K562 (cell line): Measurements from ENCODE around the gene KRTAP22-1. TPM values are rescaled to one million over a fixed set of nuclear protein-coding genes. Genes with fewer than 3 reads are reported as not detected.

Source experiments
- BCOR ChIP-seq: fragments of 450-650 bp; IDR thresholded peaks from 2 replicates; pipeline ENCODE4 v1.6.1; 2016
- CSDE1 ChIP-seq, 2 experiments: fragments of 450-650 bp; IDR thresholded peaks; 2 replicates each; pipeline ENCODE4 v1.6.1; 2016; ENCODE audit warnings: mild to moderate bottlenecking in 1 of 2
- EP400 ChIP-seq: fragments of 450-650 bp; IDR thresholded peaks from 2 replicates; pipeline ENCODE4 v1.6.1; 2017; ENCODE audit warnings: antibody characterized with exemption, mild to moderate bottlenecking, moderate library complexity
- FOXA3 ChIP-seq, 2 experiments: fragments of 450-650 bp in 1 of 2; sonication (generic) in 1 of 2; formaldehyde crosslinking; IDR thresholded peaks in 1 of 2; conservative IDR thresholded peaks in 1 of 2; 2 replicates each; pipeline versions ENCODE4 v1.4.0 to v1.8.0; 2020 to 2022; ENCODE audit warnings: mild to moderate bottlenecking in 2 of 2, missing genetic modification reagents in 1 of 2
- FOXJ2 ChIP-seq: fragments of 200-800 bp; sonication (Bioruptor generic); IDR thresholded peaks from 2 replicates; pipeline ENCODE4 v1.6.1; 2016; ENCODE audit warnings: missing genetic modification characterization, missing compliant biosample characterization
- HDAC2 ChIP-seq: fragments of 450-650 bp; IDR thresholded peaks from 2 replicates; pipeline ENCODE4 v1.6.1; 2016; ENCODE audit warnings: mild to moderate bottlenecking
- RBBP5 ChIP-seq: fragments of 200-600 bp; sonication (generic); IDR thresholded peaks from 2 replicates; pipeline ENCODE4 v1.6.1; 2012; ENCODE audit warnings: borderline replicate concordance, mild to moderate bottlenecking, low read length, control low read depth, inconsistent platforms; ENCODE audit not compliant: insufficient read depth, poor library complexity, severe bottlenecking
- ZNF347 ChIP-seq: fragments of 450-650 bp; formaldehyde crosslinking; IDR thresholded peaks from 2 replicates; pipeline ENCODE4 v1.4.0; 2020; ENCODE audit warnings: low read depth, mild to moderate bottlenecking, moderate library complexity
- polyA plus RNA-seq, 8 experiments: library from polyadenylated mRNA; depleted of rRNA in 4 of 8; stranded (reverse) in 5 of 8; unstranded in 3 of 8; fragments of >200 nt; fragmentation: Nextera tagmentation in 2 of 8; fragmentation: Illumina TruSeq in 1 of 8; extraction: Ambion mirVana in 2 of 8; extraction: Trizol in 1 of 8; gene quantifications; 2 replicates each; pipeline versions ENCODE4 v1.2.1 to v1.2.3, GENCODE V29; 2011 to 2014; ENCODE audit warnings: inconsistent platforms in 1 of 8, missing spikeins in 1 of 8
- total RNA-seq, 7 experiments: library from RNA; depleted of rRNA in 6 of 7; stranded (reverse); fragments of >200 nt in 6 of 7; fragmentation: Illumina TruSeq in 2 of 7; extraction: Trizol in 2 of 7; gene quantifications; 2 replicates each; pipeline versions ENCODE4 v1.2.1 to v1.2.3, GENCODE V29; 2011 to 2021; ENCODE audit warnings: low replicate concordance in 1 of 7
- TF ChIP-seq, protein P1 (sequence below): fragments of 450-650 bp; IDR thresholded peaks from 2 replicates; pipeline ENCODE4 v1.6.1; 2016; ENCODE audit warnings: low read depth
- TF ChIP-seq, protein P2 (sequence below): fragments of 450-650 bp; IDR thresholded peaks from 2 replicates; pipeline ENCODE4 v1.6.1; 2017; ENCODE audit warnings: antibody characterized with exemption, mild to moderate bottlenecking

The KRTAP22-1 gene
- total and polyA plus RNA-seq, 9 of the 15 experiments (the other 6 are each of a cell fraction or from before 2014, with no cell fraction given), result not detected

DNA sequence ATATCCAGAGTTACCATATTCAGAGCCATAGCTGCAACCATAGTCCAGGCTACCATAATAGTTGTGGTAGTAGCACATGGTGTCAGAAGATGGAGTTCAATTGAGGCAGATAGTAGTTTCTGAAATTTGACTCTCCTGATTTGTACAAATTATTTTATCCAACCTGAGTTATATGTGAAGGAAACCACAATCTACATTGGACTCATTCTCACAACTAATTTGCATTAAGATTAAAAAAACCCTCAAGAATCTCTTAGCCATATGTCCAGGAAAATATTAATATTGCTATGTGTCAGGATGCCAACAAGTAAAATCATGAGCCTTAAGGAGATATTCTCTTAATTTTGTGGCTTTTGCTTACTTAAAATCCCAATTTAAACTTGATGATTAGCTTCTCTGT lies 10.6 kb upstream of the KRTAP22-1 start, which contains the start of gene KRTAP22-2 (continued):
- TF ChIP-seq, protein P1, sequence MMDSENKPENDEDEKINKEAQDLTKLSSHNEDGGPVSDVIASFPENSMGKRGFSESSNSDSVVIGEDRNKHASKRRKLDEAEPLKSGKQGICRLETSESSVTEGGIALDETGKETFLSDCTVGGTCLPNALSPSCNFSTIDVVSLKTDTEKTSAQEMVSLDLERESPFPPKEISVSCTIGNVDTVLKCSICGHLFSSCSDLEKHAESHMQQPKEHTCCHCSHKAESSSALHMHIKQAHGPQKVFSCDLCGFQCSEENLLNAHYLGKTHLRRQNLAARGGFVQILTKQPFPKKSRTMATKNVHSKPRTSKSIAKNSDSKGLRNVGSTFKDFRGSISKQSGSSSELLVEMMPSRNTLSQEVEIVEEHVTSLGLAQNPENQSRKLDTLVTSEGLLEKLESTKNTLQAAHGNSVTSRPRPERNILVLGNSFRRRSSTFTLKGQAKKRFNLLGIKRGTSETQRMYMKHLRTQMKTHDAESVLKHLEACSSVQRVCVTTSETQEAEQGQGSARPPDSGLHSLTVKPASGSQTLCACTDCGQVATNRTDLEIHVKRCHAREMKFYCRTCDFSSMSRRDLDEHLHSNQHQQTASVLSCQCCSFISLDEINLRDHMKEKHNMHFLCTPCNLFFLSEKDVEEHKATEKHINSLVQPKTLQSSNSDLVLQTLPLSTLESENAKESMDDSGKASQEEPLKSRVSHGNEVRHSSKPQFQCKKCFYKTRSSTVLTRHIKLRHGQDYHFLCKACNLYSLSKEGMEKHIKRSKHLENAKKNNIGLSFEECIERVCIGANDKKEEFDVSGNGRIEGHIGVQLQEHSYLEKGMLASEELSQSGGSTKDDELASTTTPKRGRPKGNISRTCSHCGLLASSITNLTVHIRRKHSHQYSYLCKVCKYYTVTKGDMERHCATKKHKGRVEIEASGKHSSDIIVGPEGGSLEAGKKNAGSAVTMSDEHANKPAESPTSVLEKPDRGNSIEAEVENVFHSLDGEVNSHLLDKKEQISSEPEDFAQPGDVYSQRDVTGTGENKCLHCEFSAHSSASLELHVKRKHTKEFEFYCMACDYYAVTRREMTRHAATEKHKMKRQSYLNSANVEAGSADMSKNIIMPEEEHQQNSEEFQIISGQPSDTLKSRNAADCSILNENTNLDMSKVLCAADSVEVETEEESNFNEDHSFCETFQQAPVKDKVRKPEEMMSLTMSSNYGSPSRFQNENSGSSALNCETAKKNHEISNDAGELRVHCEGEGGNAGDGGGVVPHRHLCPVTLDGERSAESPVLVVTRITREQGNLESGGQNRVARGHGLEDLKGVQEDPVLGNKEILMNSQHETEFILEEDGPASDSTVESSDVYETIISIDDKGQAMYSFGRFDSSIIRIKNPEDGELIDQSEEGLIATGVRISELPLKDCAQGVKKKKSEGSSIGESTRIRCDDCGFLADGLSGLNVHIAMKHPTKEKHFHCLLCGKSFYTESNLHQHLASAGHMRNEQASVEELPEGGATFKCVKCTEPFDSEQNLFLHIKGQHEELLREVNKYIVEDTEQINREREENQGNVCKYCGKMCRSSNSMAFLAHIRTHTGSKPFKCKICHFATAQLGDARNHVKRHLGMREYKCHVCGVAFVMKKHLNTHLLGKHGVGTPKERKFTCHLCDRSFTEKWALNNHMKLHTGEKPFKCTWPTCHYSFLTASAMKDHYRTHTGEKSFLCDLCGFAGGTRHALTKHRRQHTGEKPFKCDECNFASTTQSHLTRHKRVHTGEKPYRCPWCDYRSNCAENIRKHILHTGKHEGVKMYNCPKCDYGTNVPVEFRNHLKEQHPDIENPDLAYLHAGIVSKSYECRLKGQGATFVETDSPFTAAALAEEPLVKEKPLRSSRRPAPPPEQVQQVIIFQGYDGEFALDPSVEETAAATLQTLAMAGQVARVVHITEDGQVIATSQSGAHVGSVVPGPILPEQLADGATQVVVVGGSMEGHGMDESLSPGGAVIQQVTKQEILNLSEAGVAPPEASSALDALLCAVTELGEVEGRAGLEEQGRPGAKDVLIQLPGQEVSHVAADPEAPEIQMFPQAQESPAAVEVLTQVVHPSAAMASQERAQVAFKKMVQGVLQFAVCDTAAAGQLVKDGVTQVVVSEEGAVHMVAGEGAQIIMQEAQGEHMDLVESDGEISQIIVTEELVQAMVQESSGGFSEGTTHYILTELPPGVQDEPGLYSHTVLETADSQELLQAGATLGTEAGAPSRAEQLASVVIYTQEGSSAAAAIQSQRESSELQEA, result no peak
- TF ChIP-seq, protein P2, sequence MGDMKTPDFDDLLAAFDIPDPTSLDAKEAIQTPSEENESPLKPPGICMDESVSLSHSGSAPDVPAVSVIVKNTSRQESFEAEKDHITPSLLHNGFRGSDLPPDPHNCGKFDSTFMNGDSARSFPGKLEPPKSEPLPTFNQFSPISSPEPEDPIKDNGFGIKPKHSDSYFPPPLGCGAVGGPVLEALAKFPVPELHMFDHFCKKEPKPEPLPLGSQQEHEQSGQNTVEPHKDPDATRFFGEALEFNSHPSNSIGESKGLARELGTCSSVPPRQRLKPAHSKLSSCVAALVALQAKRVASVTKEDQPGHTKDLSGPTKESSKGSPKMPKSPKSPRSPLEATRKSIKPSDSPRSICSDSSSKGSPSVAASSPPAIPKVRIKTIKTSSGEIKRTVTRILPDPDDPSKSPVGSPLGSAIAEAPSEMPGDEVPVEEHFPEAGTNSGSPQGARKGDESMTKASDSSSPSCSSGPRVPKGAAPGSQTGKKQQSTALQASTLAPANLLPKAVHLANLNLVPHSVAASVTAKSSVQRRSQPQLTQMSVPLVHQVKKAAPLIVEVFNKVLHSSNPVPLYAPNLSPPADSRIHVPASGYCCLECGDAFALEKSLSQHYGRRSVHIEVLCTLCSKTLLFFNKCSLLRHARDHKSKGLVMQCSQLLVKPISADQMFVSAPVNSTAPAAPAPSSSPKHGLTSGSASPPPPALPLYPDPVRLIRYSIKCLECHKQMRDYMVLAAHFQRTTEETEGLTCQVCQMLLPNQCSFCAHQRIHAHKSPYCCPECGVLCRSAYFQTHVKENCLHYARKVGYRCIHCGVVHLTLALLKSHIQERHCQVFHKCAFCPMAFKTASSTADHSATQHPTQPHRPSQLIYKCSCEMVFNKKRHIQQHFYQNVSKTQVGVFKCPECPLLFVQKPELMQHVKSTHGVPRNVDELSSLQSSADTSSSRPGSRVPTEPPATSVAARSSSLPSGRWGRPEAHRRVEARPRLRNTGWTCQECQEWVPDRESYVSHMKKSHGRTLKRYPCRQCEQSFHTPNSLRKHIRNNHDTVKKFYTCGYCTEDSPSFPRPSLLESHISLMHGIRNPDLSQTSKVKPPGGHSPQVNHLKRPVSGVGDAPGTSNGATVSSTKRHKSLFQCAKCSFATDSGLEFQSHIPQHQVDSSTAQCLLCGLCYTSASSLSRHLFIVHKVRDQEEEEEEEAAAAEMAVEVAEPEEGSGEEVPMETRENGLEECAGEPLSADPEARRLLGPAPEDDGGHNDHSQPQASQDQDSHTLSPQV, result no peak
- no peak for TF ChIP-seq EP400
- TF ChIP-seq ZNF347, result no peak
- no peak for TF ChIP-seq RBBP5
- TF ChIP-seq FOXA3 (CRISPR knock-in tag; conservative IDR thresholded peaks at IDR 0.05 in 1 of 2, IDR thresholded peaks at IDR 0.05 in 1 of 2), result no peak
- no peak for TF ChIP-seq FOXJ2 (tag)
- no peak for TF ChIP-seq CSDE1 (IDR thresholded peaks at IDR 0.05)
- TF ChIP-seq BCOR, result no peak
- no peak for TF ChIP-seq HDAC2
